Head of caudate nucleus (tissue), 42 donors: Measurements from ENCODE around the gene ILDR1.
"Not testable (repeated sequence)": the region's sequence is repeated elsewhere in the genome, so short reads cannot be mapped to it uniquely, and the experiment has no call there.

Experiments used
- DNase-seq, 42 donors: peaks; one replicate each; pipeline versions ENCODE4 v3.0.0 to v3.0.0-alpha.2; 2020 to 2021; ENCODE audit warnings: mixed read lengths in 7 of 42
- intact Hi-C: fragments of 100-400 bp; cut with DNase I; formaldehyde crosslinking; loops from one replicate; pipeline ENCODE4 v1.15.0; 2022

The ILDR1 gene

DNA sequence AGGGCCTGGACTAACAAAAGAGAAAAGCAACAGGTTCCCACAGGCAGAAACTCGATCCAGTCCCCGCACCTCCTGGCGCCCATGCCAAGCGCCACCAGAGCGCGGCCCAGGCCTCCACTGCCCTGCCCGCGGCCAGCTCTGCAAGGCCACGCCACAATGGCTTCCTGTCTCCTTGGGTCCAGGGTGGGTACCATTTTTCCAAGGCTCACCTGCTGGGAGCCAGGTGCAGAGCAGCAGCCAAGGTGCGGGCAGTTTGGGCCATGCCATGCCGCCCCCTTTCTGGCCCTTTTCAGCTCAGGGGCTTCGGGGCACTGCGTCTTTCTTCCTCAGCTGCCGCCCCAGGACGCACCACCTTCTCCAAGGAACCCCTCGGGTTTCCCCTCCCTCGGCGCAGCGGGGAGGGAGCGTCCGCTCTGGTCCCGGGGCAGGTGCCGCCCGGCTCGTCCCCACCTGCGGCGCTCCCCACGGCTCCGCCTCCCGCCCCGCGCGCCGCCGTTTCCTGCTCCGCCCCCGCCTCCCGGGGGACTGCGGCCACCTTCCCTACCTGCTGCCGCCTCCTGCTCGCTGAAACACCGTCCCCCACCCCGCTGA lies at the start of gene ILDR1:
TSS of gene ILDR1 (minus strand) at position 437 of the 591 bp plus-strand sequence. CDS start at position 267, 170 bp downstream.
- DNase-seq, result peak in 1 of 42 donors; percentile 3

DNA sequence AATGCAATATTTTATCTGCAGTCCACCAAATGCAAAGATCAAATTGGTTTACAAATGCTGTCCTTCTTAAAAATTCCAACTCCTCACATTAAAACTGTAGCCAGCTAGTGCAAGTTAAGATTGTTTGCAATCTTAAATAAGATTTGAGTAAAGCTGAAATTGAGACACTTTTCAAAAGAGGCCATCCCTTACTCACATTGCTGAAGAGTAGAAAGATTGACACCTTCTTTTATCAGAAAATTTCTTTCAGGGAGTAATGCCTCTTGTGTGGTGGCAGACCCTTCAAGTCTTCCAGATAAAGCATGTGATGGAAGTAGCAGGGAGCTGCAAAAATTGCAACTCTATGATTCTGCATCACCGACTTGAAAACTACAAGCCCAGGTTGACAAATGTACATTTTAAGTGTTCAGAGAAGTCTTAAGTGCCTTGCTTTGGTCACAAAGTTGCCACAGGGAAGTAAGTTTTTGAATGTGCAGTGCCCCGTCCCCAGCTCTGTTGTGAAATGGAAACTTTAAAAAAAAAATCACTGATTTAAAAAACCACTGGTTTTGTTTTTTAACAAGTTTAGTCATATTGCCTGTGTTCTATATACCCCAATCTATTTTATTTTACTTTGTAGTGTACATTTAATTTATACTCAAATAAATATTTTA lies 45.7 kb upstream of the ILDR1 start:
- intact Hi-C loops, result no loop called here

More for the DNA sequence above, at the start of gene ILDR1:
- intact Hi-C loops, result no loop called here

DNA sequence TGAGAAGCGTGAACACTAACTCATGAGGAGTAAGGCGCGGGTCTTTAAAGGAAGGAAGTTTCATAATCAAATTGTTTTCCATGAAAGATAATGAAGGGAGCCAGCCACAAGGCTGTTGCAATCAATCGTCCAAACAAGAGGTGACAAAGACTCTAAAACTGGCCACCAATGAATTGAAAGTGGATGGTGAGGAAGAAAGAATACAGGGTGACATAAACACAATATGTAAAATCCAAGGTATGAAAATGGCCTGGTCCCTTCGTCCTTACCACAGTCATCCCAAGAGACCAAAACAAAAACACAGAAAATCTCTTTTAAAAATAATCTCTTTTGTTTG lies 45.1 kb upstream of the ILDR1 start:
- DNase-seq, result no peak
- intact Hi-C loops, result no loop called here

More for the DNA sequence above, 45.7 kb upstream of the ILDR1 start:
- DNase-seq, result no peak

DNA sequence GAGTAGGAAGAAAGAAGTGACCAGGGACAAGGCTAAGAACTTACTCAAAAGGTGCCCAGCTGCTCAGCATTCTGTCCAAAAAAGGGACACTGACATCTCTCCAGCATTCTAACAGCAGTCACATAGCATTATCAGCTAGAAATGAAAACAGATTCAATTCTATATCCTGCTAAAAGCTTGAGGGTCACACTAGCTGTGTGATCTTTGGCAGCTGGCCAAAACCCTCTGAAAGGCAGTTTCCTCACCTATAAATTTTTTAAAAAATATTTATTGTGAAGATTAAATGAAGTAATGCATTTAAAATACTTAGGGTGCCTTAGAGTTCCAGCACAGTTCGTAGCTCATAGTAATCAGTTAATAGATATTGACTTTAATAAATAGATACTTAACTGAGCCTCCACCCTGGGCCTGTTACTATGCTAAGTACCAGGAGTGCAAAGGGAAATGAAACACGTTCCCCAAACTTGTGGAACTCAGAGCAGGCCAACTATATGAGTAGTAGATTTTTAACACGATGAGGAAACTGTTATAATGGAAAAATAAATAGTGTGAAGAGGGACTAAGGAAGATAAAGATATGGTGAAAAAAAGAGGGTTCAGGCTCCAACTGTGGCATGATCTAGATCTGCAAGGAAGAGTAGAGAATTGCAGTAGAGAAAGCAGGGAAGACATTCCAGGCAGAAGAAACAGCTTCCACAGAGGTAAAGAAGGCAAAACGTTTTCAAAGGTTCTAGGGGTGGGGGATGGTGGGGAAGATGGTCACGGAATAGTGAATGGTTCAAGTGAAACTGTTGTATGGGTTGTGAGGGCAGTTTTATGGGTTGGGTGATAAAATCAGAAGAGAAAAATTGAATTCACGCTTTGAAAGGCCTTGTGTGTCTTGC lies 44.5 kb upstream of the ILDR1 start:
- intact Hi-C loops, result no loop called here
- no peak for DNase-seq

DNA sequence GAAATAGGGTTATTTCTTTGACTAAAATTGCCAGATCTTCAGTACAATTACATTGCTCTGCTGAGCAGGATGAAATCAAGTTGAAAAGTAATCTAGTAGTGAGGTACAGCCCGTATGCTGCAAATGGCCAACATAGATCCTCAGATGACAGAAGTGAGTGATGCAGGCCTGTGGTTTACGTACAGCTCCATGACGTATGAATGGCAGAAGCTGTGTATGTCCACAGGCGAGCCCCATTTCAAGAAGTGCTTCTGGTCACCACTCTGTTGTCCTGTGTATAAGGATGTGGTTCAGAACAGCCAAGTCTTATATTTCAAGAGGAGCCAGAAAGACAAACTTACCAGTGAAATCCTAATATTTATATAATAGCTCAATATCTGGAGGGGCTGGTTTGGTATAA lies 42.3 kb upstream of the ILDR1 start:
- intact Hi-C loops, result no loop called here

DNA sequence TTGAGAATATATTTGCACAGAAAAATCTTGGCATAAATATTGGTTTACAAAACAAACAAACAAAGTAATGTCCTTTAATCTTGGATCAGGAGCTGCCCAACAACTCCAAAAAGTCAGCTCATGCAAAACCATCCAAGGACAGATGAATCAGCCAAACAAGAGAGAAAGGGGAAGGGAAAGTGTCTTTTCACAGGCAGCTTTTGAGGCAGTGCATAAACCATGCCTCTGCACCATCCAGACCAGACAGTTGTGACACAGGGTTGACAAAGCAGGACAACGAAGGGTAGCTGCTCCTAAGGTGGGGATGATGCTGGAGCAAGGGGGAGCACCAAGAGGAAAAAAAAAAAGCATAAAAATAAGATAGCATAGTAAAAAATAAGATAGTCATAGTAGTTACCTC lies 41.9 kb upstream of the ILDR1 start:
- intact Hi-C loops, result no loop called here
- no peak for DNase-seq

More for the DNA sequence above, 42.3 kb upstream of the ILDR1 start:
- no peak for DNase-seq

DNA sequence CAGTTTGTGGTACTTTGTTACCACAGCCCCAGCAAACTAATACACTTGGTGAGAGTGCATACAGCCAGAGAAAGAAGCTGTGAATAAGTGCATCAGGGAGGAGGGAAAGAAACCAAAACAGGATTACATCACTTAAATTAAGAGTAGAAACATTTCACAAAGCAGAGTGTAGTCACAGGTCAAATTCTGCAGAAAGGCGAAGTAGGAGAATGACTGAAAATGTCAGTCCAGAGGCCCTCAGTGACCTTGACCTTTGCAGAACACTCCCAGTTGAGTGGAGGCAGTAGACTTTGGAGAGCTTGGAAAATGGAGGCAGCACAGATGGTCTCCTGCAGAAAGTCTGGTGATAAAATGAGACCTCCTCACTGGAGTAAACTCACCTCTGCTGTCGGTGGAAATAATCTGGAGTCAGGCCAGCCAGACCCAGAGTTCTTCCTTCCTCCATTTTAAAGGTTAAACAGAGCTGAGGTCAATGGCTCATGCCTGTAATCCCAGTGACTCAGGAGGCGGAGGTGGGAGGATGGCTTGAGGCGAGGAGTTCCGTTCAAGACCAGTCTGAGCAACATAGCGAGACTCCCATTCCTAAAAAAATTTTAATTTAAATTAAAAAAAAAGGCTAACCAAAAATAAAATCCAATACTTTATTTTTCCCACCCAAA lies 38.1 kb upstream of the ILDR1 start:
- intact Hi-C loops, result no loop called here
- no peak for DNase-seq

DNA sequence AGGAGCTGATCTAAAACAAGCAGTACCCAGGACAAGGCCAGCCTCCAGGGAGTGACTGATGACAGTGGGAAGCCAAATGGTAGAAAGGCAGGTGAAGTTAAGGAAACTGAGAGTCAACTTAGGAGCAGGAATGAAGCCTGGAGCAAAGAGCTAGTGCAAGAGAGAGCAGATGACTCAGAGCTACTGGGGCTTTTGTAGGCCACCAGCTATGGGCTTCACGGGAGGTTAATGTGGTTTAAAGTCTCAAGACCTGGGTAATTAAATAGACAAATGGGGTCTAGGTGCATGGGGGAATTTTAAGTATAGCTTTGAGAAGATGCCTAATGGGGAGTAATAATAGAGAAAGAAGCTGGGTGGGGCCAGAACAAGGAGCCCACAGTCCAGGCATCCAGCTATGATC lies 36.2 kb upstream of the ILDR1 start:
- intact Hi-C loops, result no loop called here

DNA sequence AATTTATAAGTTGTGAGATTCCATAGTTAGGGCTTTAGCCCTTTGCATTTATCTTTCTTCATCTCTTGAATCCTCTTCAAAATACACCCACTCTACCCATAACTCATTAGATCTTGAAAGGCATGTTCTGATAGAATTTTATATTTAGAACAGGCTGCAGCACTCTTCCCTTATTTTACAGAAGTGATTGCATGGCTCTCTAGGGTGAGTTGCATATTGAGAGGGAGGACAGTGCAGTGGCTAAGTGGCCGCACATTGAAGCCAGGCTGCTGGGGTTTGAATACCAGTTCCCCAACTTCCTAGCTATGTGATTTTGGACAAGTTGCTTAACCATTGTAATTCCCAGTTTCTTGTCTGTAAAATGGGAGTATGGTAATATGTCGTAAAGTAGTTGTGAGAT lies 35.6 kb upstream of the ILDR1 start:
- DNase-seq, result no peak
- intact Hi-C loops, result no loop called here

More for the DNA sequence above, 36.2 kb upstream of the ILDR1 start:
- DNase-seq, result no peak

DNA sequence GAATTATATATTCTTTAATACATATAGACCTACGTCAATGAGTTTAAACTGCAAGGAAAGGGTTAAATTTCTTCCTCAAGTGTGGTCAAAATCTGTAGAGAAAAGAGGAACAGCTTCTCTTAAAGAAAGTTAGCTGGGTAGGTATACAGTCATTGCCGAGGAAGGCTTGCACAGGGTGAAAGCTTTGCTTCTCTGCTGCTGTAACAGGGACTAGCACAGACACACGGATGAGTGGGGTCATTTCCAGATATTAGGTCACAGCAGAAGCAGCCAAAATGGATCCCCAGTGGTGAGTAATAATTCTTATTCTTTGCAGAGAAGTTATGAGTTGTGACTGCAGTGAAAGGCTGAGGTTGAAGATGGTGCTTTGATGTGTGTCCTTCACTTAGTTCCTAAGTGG lies 33.2 kb upstream of the ILDR1 start, which contains the start of gene CD86:
TSS of gene CD86 (plus strand) at position 148 of the 400 bp plus-strand sequence. CDS start at position 276, 128 bp downstream.
- intact Hi-C loops, result no loop called here
- DNase-seq, result peak in 2 of 42 donors; percentile 25 to 26

DNA sequence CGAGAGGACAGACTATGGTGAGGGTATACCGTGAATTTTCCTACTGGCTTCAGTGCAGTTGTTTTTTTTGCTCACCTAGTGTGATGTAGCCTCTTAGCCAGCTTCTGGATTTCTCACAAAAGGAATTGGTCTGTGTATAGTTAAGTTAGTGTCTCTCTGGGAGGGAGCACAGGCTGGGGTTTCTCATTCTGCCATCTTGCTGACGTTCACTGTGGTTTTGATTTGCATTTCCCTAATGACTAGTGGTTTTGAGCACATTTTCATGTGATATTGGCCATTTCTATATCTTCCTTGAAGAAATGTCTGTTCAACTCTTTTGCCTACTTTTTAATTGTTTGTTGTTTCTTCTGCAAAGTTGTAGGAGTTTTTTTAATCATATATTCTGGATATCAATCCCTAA lies 30.9 kb upstream of the ILDR1 start:
- DNase-seq, result no peak
- intact Hi-C loops, result no loop called here

DNA sequence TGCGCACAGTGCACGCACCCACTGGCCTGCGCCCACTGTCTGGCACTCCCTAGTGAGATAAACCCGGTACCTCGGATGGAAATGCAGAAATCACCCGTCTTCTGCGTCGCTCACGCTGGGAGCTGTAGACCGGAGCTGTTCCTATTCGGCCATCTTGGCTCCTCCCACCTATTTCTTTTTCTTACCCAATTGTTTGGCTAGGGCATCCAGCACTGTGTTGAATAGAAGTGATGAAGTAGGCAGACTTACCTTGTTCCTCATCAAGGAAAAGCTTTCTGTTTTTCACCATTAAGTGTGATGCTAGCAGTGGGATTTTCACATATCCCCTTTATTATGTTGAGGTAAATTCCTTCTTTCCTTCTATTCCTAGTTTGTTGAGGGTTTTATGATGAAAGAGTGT lies 25.7 kb upstream of the ILDR1 start:
- intact Hi-C loops, DNase-seq: not testable (repeated sequence)

DNA sequence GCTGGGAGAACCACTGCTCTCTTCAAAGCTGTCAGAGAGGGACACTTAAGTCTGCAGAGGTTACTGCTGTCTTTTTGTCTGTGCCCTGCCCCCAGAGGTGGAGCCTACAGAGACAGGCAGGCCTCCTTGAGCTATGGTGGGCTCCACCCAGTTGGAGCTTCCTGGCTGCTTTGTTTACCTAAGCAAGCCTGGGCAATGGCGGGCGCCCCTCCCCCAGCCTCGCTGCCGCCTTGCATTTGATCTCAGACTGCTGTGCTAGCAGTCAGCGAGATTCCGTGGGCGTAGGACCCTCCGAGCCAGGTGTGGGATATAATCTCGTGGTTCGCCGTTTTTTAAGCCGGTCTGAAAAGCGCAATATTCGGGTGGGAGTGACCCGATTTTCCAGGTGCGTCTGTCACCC lies 25.2 kb upstream of the ILDR1 start:
- intact Hi-C loops, DNase-seq: not testable (repeated sequence)

DNA sequence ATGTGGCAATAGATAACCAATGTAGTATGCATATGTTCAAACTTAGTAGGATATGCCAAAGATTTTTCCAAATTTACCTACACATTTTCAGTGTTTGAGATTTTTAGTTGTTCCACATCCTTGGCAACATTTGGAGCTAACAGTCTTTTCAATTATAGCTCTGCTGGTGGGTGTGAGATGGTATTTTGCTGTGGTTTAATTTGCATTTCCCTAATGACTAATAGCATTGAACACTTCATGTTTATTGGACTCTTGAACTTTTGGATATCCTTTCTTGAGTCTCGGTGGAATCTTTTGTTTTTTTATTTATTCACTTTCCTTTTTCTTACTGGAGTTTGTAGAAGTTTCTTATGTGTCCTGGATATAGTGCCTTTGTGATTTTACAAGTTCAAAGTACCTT lies 11.0 kb upstream of the ILDR1 start:
- intact Hi-C loops, result no loop called here
- DNase-seq, result no peak

DNA sequence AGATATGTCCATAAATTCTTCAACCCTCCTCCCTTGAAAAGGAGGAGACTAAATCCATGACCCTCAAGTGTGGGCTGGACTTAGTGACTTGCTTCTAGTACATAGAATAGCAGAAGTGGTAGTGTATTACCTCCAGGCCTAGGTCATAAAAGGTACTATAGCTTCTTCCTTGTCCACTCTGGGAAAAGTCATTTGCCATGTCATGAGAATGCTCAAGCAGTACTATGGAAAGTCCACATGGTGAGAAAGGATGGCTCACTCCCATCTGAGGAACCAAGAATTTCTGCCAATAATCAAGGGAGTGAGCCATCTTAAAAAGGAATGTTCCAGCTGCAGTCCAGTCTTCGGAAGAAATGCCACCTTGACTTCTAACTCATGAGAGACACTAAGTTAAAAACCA lies 10.5 kb upstream of the ILDR1 start:
- intact Hi-C loops, result no loop called here

DNA sequence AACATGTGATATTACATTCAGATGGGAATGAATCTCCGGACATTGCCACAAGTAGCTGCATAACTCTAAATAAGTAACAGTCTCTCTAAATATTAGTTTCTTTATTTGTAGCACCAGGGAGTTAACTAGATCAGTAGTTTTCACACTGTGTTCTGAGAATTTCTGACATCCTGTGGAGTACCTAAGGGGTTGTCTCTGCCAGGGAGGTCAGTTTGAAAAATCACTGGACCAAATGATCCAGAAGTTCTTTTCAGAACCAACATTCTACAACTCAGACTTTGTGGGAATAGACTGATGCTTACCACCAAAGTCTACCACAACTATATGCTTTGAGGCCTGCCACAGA lies 9.0 kb upstream of the ILDR1 start:
- no peak for DNase-seq
- intact Hi-C loops, result no loop called here

More for the DNA sequence above, 10.5 kb upstream of the ILDR1 start:
- DNase-seq, result no peak

DNA sequence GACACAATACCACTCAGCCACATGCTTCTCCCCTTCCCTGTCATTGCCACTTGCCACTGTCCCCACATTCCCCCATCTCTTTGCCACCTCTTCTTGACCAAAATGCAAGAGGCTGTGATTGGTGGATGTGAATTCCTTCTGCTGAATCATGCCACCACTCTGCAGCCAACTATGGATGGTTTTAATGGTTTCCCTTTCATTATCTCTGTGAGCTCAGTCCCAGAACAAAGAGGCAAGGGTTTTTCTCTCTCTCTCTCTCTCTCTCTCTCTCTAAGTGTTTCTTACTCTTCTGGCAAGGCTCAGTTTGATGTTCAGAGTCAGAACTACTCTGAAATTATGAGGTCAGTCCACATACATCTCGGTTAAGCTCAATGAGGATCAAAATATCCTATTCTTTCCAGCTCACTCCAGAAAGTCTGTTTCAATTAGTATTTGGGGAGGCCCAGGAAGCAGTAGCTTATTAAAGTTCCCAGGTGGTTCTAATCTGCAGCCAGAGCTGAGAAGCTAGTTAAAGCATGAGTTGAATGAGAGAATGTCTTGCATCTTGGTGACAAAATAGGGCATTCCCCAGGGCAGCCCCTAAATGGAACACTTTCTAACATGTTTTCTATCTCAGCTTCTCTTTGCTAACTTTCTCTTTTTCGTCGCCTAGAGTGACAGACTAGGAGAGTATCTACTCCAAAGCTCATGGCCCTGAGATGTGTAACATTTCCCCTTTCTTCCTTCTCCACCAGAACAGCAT lies 8.5 kb upstream of the ILDR1 start:
- intact Hi-C loops, result no loop called here
- no peak for DNase-seq

DNA sequence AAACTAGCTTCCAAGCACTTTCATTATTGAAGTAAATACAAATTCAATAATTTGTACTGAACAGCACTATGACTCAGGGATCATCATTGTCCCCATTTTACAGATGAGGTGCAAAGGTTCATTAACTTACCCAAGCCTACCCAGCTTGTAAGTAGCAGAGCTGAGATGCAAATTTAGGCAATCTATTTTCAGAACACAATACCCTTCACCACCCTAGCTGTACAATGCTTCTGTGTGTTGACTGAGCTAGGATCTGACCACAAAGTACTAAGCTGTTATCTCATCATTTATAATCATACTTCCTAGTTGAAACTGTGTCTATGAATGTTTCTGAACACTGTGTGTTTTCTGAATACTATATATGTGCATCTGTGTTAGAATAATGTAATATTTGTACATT lies 3.2 kb upstream of the ILDR1 start:
- no peak for DNase-seq

DNA sequence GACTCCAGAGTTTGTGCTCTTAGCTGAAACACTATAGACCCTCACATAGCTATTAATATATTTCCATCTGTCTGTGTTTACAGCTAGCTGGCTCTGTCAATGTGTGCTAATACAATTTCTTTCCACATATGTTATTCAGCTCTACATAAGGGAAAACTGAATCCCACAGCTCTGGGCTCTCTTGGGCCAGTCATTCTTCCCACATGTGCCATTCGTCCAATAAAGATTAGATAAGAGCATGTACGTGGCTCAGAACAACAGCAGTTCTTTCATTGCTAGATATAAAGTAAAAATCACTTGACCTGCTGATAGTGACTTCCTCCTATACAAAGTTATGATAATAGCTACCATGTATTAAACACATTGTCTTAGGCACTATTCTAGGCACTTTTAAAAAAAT lies 2.8 kb upstream of the ILDR1 start:
- no peak for DNase-seq
- intact Hi-C loops, result no loop called here

More for the DNA sequence above, 3.2 kb upstream of the ILDR1 start:
- intact Hi-C loops, result no loop called here
